K562 (cell line): Measurements from ENCODE around the gene FPR1. TPM values are rescaled to one million over a fixed set of nuclear protein-coding genes. Genes with fewer than 3 reads are reported as not detected.

Source experiments
- ATAC-seq: fragments of 200-7000 bp; cut with Tn5 transposase; 3 replicates; pipeline ENCODE4 v1.9.1; 2020; ENCODE audit warnings: moderate library complexity
- BruUV-seq: library from RNA; stranded (reverse); fragments of 400-500 nt; replicated peaks from 2 replicates; lab custom pipeline; 2021; lab: Mats Ljungman, UMichigan
- CTCF ChIA-PET: fragments of 300-600 bp; formaldehyde crosslinking; extraction: SDS; loops from one replicate; lab custom pipeline; 2021; ENCODE audit warnings: low intra/inter-chr PET ratio; lab: Yijun Ruan, JAX
- POLR2A ChIA-PET: fragments of 300-600, 350-650 bp; sonication (Branson Sonifier 250); formaldehyde crosslinking; extraction: SDS; loops from one replicate; lab custom pipeline; 2021; ENCODE audit warnings: antibody characterized with exemption, inconsistent platforms; lab: Yijun Ruan, JAX
- DNase-seq, 4 experiments: peaks; one replicate each; pipeline versions ENCODE4 v3.0.0 to v3.0.0-alpha.2; 2011 to 2018; ENCODE audit warnings: low spot score in 3 of 4, mixed read lengths in 3 of 4; ENCODE audit errors: extremely low read depth in 1 of 4
- FAIRE-seq: peaks from 2 replicates; lab custom pipeline; 2011; peaks lifted over from hg19 to GRCh38; lab: Jason Lieb, UNC
- H2AFZ ChIP-seq: 2 replicates; pipeline ENCODE4 v1.6.0; 2011; ENCODE audit warnings: low read depth, low read length, control low read depth, inconsistent platforms
- H3K27ac ChIP-seq: fragments of 200-600 bp; 3 replicates; pipeline ENCODE4 v1.8.0; 2011; ENCODE audit warnings: low read depth, mild to moderate bottlenecking, control low read depth, inconsistent platforms, low read length, moderate library complexity, mixed read lengths; ENCODE audit errors: extremely low read depth
- H3K27me3 ChIP-seq, 2 experiments: fragments of 300-600 bp in 1 of 2; 2 replicates in 1 of 2; 3 replicates in 1 of 2; pipeline versions ENCODE4 v1.6.0 to v1.8.0; 2011; ENCODE audit warnings: inconsistent platforms in 2 of 2, low read length in 2 of 2, mild to moderate bottlenecking in 1 of 2, mixed read lengths in 1 of 2, moderate library complexity in 1 of 2; ENCODE audit not compliant: control insufficient read depth in 2 of 2, insufficient read depth in 2 of 2
- H3K36me3 ChIP-seq: fragments of 300-600 bp; 3 replicates; pipeline ENCODE4 v1.8.0; 2011; ENCODE audit warnings: mild to moderate bottlenecking, low read length, inconsistent platforms; ENCODE audit not compliant: control insufficient read depth, insufficient read depth
- H3K4me1 ChIP-seq, 2 experiments: fragments of 200-600 bp in 1 of 2; replicated peaks in 1 of 2; 2 replicates in 1 of 2; 3 replicates in 1 of 2; pipeline versions ENCODE4 v1.5.1 to v1.8.0; 2011; ENCODE audit warnings: inconsistent platforms in 2 of 2, low read length in 2 of 2, mild to moderate bottlenecking in 1 of 2, mixed read lengths in 1 of 2, moderate library complexity in 1 of 2; ENCODE audit not compliant: control insufficient read depth in 2 of 2, insufficient read depth in 2 of 2
- H3K4me2 ChIP-seq: 2 replicates; pipeline ENCODE4 v1.6.1; 2011; ENCODE audit warnings: low read length, control low read depth, inconsistent platforms, mixed read lengths; ENCODE audit not compliant: insufficient read depth
- H3K4me3 ChIP-seq: fragments of 200-600 bp; sonication (generic), shearing (Covaris generic); 2 replicates; pipeline ENCODE4 v1.5.1; 2016; ENCODE audit warnings: control low read depth, inconsistent platforms
- H3K79me2 ChIP-seq: fragments of 200-600 bp; 3 replicates; pipeline ENCODE4 v1.8.0; 2011; ENCODE audit warnings: low read length, inconsistent platforms; ENCODE audit not compliant: control insufficient read depth, insufficient read depth
- H3K9ac ChIP-seq, 2 experiments: 2 replicates each; pipeline versions ENCODE4 v1.6.0 to v1.6.1; 2011; ENCODE audit warnings: low read depth in 2 of 2, low read length in 2 of 2, control low read depth in 1 of 2, inconsistent platforms in 1 of 2, mild to moderate bottlenecking in 1 of 2, mixed read lengths in 1 of 2; ENCODE audit not compliant: insufficient read depth in 1 of 2
- H3K9me1 ChIP-seq: one replicate; pipeline ENCODE4 v1.6.0; 2011; ENCODE audit warnings: inconsistent platforms, mild to moderate bottlenecking, low read length, moderate library complexity; ENCODE audit not compliant: control insufficient read depth, insufficient read depth
- H3K9me3 ChIP-seq: replicated peaks from 2 replicates; pipeline ENCODE4 v1.5.1; 2011; ENCODE audit warnings: low read depth, low read length, inconsistent platforms; ENCODE audit not compliant: control insufficient read depth, insufficient read depth
- H4K20me1 ChIP-seq: replicated peaks from 2 replicates; pipeline ENCODE4 v1.6.1; 2011; ENCODE audit warnings: low read length, inconsistent platforms, mixed read lengths; ENCODE audit not compliant: control insufficient read depth, insufficient read depth
- CREB3L1 ChIP-seq: fragments of 450-650 bp; IDR thresholded peaks from 2 replicates; pipeline ENCODE4 v1.6.1; 2014; ENCODE audit warnings: low read depth, mild to moderate bottlenecking, moderate library complexity, borderline replicate concordance
- RAD51 ChIP-seq: fragments of 450-650 bp; IDR thresholded peaks from 2 replicates; pipeline ENCODE4 v1.7.1; 2016; ENCODE audit warnings: low read depth, mild to moderate bottlenecking, borderline replicate concordance
- TFE3 ChIP-seq: fragments of 450-650 bp; formaldehyde crosslinking; IDR thresholded peaks from 2 replicates; pipeline ENCODE4 v1.4.0; 2020; ENCODE audit warnings: mild to moderate bottlenecking, mixed read lengths
- TOE1 ChIP-seq, 2 experiments: fragments of 450-650 bp in 1 of 2; sonication (generic) in 1 of 2; formaldehyde crosslinking in 1 of 2; IDR thresholded peaks; 2 replicates each; pipeline versions ENCODE4 v1.7.1 to v1.8.0; 2016 to 2022; ENCODE audit warnings: borderline replicate concordance in 2 of 2, mild to moderate bottlenecking in 2 of 2, antibody characterized with exemption in 1 of 2, inconsistent platforms in 1 of 2, low read depth in 1 of 2, missing genetic modification reagents in 1 of 2, moderate library complexity in 1 of 2
- USF1 ChIP-seq: sonication (generic); formaldehyde crosslinking; IDR thresholded peaks from 2 replicates; pipeline ENCODE4 v1.9.0; 2022; ENCODE audit warnings: mild to moderate bottlenecking, missing genetic modification reagents
- USF2 ChIP-seq: sonication (generic); formaldehyde crosslinking; IDR thresholded peaks from 2 replicates; pipeline ENCODE4 v1.5.0; 2020; ENCODE audit warnings: missing genetic modification reagents
- WGBS: fragments of 100-300 bp; shearing (Covaris generic); methylation state at CpG from one replicate; pipeline ENCODE4 v1.1.6; 2016; ENCODE audit warnings: low coverage, mixed read lengths; ENCODE audit not compliant: insufficient coverage; ENCODE audit errors: missing lambda C conversion rate; 5-methylcytosine and 5-hydroxymethylcytosine counted together
- in situ Hi-C: fragments of 300-500 bp; cut with MboI; formaldehyde crosslinking; loops from 4 replicates; pipeline ENCODE4 v1.15.0; 2018; ENCODE audit warnings: inconsistent platforms, mixed read lengths
- intact Hi-C: fragments of 100-400 bp; cut with micrococcal nuclease; formaldehyde crosslinking; loops from 2 replicates; pipeline ENCODE4 v1.14.2; 2022
- polyA plus RNA-seq, 8 experiments: library from polyadenylated mRNA; depleted of rRNA in 4 of 8; stranded (reverse) in 5 of 8; unstranded in 3 of 8; fragments of >200 nt; fragmentation: Nextera tagmentation in 2 of 8; fragmentation: Illumina TruSeq in 1 of 8; extraction: Ambion mirVana in 2 of 8; extraction: Trizol in 1 of 8; gene quantifications; 2 replicates each; pipeline versions ENCODE4 v1.2.1 to v1.2.3, GENCODE V29; 2011 to 2014; ENCODE audit warnings: inconsistent platforms in 1 of 8, missing spikeins in 1 of 8
- total RNA-seq, 7 experiments: library from RNA; depleted of rRNA in 6 of 7; stranded (reverse); fragments of >200 nt in 6 of 7; fragmentation: Illumina TruSeq in 2 of 7; extraction: Trizol in 2 of 7; gene quantifications; 2 replicates each; pipeline versions ENCODE4 v1.2.1 to v1.2.3, GENCODE V29; 2011 to 2021; ENCODE audit warnings: low replicate concordance in 1 of 7

The FPR1 gene
- total and polyA plus RNA-seq, 9 of the 15 experiments (the other 6 are each of a cell fraction or from before 2014, with no cell fraction given) = 0.06 to 0.25 (median 0.14) TPM; not detected in 4

GRCh38 chr19:51699170-51699569 lies 52.5 kb downstream of the FPR1 start:
- intact Hi-C loops = no loop called here
- Histone ChIP-seq H3K36me3 (peaks cover 56% of the 10 kb centered on the region), H3K27me3 (no peaks in the 10 kb centered on the region), H3K4me3 (no peak overlapping the region), H3K9me1 (no peaks in the 10 kb centered on the region), H3K27ac (no peak overlapping the region), H3K9ac (no peak overlapping the region), H3K4me1 (peaks cover 28 to 39% of the 10 kb centered on the region in 2 experiments), H4K20me1 (no peaks in the 10 kb centered on the region), H2AFZ (no peak overlapping the region), H3K79me2 (peaks cover 8% of the 10 kb centered on the region; the same call in 2 of the 3 replicates), H3K9me3 (no peaks in the 10 kb centered on the region), H3K4me2 (no peak overlapping the region)
- BruUV-seq = no TSS peak
- TF ChIP-seq CREB3L1 (no peak), USF2 (CRISPR knock-in tag) (peak; percentile 66), TFE3 (CRISPR knock-in tag) (peak; percentile 79), USF1 (CRISPR knock-in tag) (peak; percentile 64), TOE1 (IDR thresholded peaks at IDR 0.05; ENCODE audit: borderline replicate concordance) (peak; percentile 82), TOE1 (CRISPR knock-in tag; IDR thresholded peaks at IDR 0.05; ENCODE audit: borderline replicate concordance, low read depth) (no peak), RAD51 (peak; percentile 72)
- in situ Hi-C loops = no loop called here
- WGBS = 87% methylated on average over 5 of the region's 5 CpGs
- no peak for ATAC-seq
- DNase-seq = no peak
- ChIA-PET CTCF (no interaction called here), POLR2A (interaction anchor here (1.2 to 2.0 kb wide), 2 partner anchors 11 to 13 kb away, joined by 3 to 8 read pairs; no protein-coding TSS in a partner anchor)
- no peak for FAIRE-seq
